Fibroblast of upper back skin (primary cell): Measurements from ENCODE around the gene DCAF5.
A peak's percentile ranks its signal among the peaks of the same experiment; 100 is the strongest.

Experiments used
- DNase-seq: peaks from one replicate; pipeline ENCODE4 v3.0.0-alpha.2; 2013

The DCAF5 gene

DNA sequence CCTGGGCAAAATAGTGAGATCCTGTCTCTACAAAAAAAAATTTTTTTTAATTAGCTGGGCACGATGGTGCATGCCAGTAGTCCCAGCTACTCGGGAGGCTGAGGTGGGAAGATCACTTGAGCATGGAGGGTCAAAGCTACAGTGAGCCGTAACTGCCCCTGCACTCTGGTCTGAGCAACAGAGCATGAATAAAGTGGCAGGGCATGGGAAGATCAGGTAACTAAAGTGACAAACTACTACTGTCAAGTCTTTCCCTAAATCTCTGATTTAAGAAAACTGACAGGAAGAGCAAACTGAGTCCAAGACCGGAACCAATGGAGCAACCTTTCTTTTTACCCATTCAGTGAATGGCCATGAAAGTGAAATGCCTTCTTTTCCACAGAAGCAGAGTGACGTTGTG lies 10.8 kb downstream of the DCAF5 start:
- DNase-seq: no peak

DNA sequence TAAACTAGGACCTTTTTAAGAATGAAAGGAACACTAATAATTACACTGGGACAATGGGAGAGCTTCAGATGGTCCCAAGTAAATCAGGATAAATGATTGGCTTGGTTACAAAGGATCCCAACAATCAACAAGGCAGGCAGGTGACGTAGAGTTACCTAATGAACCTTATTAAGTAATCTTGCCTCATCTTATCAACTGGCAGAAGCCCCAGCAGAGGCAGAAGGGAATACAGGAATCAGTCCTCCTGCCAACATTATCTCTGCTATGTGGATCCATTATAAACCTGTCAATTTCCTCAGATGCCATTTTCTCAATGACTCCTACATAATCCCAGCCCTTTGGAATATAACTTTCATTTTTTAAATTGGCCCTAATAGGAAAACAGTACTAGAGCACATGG lies 11.4 kb downstream of the DCAF5 start:
- no peak for DNase-seq

DNA sequence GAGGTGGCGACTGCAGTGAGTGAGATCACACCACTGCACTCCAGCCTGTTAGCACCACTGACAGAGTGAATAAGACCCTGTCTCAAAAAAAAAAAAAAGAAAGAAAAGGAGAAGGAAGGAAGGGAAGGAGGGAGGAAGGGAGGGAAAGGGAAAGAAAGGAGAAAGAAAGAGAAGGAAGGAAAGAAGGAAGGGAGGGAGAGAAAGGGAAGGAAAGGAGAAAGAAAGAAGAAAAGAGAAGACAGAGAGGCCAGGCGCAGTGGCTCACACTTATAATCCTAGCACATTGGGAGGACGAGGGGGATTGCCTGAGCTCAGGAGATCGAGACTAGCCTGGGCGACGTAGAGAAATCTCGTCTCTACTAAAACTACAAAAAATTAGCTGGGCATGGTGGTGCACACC lies 13.2 kb downstream of the DCAF5 start:
- DNase-seq: no peak

DNA sequence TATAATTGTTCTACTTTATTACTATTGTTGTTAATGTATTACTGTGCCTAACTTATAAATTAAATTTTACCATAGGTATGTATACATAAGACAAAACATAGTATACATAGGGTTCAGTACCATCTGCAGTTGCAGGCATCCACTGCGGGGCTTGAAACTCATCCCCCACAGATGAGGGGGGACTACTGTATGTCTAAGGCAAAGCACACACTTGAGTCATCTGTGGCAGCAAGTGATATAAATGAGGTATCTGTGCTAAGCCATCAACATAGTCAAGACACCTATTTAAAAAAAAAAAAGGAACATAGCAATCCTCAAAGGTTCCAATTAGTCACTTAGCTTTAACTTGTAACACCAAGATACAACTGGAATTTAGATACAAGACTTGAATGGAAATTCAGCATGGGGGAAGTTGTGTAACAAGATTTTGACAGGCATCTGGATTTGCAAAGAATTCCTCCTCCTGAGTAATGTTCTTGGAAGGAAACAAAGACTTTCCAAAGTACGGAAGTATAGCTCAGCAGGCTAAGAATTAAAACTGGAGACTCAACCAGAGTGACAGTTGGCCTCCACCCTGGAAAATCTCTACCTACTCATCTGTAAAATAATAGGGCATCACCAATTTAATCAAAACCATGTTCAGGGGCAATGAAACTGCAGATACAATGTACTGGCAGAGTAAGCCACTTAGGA lies 14.9 kb downstream of the DCAF5 start:
- DNase-seq: peak; percentile 66

DNA sequence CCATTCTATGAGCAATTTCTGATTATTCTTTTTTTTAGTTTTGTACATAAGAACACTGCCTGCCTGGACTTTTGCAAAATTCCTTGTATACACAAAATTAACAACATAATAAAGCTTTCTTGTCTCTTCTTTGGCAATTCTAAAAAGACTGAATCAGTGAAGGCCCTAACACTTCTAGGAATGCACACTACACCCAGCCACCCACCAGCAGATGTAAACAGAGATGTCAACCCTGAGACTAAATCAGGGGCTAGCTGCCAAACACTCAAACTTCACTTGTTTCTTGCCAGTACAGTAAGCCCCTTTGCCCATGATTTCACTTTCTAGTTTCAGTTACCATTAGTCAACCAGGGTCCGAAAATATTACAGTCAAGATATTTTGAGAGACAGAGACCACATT lies 15.5 kb downstream of the DCAF5 start:
- no peak for DNase-seq

DNA sequence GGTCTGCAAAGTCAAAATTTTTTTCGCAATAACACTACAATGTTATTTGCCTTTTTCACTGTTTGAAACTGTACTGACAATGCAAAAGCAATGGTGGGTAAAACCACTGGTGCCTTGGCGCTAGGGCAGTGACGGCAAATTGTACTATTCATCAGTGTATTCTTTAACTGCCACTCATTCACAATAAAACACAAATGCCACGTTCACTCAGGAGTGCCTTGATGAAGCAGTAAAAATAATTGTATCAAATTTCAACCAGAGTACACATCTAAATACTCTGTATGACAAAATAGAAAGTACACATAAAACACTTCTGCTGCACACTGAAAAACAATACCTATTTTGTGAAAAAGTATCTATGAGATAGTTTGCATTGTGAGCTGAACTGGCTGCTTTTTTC lies 17.8 kb downstream of the DCAF5 start:
- no peak for DNase-seq

DNA sequence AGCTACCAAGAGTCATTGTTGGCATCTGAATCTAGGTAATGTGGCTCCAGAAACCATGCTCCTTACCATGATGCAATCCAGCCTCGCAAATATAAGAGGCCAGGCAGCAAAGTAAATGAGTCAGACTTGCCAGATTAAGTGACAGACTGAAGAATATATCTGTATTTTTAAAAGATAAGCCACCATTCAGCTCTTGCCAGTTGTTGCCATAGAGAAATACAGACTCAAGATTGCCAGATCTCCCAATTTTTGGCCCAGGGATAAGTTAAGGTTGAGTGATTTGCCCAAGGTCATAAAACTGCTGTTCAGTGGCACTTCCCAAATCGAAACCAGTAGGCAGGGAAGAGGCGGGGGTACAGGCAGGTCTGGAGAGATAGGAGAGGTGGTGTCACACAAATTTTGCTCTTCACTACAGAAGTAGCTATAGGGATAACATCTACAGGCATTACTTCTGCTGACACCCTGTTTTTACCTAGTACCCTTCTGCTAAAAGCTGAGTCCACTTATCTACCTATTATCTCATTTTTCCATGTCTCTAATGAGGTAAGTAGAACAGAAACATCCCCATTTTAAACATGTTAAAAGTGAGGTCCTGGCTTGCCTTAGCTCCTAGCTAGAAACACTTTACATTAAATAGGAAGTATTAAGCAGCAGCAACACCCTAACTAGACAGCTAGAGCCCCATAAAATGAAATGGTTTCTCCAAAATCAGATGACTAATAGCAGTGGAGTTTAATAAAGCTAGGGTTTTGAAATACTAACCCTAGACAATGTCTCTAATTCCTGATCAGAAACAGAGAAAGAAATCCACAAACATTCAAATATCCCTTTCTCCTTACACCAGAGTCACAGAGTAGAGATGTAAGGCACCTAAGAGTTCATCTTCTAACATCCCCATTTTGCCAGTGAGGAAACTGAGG lies 19.5 kb downstream of the DCAF5 start:
- peak; percentile 75 for DNase-seq

DNA sequence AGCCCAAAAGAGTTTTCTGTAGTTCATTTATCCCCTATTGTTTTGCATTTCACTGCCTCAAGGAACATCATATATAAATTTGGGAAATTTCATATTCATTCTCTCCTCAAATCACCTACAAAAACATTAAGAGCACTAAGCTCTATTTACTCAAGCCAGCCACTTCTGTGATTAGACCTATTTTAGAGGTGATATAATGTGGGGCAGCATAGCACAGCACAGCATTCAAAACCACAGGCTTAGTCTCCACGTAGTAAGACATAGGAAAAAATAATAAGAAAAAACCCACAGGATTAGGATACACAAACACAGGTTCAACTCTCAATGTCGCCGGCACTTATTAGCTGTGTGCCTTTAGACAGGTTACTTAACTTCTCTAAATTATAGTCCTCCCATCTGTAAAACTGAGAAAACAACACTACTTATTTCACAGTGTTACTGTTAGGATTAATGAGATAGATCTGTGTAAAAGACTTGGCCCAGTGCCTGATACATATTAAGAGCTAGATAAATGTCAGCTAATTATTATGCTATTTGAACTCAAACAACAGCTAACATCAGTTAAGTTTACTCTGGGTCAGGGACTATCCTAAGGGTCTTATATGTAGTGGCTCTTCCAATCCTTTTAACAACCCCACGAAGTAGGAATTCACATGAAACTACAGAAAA lies 20.3 kb downstream of the DCAF5 start:
- no peak for DNase-seq

DNA sequence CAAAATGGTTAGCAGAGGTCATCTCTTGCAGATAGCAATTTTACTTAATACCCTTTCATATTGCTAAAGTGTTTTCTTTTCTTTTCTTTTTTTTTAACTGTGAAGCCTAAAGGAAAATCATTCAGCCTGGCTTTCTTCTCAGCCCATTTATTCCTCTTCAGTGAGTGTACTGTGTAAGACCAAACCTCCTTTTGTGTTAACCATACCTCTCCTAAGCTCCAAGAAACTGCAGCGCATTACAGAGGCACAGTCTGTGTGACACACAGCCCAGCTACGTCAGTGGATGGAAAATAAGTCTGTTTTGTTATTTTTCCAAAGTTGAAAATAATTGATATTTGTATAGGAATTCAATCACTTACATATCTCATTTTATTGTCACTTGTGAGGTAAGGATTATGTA lies 21.7 kb downstream of the DCAF5 start:
- no peak for DNase-seq

DNA sequence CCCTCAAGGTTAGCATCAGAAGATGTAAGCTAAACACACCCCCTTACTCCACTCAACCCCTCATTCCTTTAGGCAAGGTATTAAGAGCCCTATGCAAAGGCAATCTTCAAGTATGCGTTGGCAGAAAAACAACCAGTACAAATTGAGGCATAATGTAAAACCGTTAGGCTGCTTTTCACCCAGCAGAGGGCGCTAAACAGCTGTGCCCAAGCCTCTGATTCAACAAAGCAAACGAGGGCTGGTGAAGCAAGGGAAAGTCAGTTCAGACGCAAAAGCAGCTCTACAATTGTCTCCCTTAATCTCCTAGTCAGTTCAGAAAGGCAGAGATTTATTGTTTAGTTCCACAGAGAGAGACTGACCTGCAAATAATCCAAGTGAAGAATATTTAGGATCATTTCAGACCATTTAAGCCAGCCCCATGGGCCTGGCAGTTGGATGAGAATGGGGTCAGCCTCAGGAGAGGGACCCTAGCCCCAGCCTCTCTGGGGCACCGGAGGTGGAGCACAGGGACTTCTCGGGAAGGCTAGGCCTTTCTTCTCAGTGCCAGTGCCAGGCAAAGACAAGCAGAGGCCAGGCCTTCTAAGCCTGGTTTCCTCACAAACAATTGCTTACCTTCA lies 23.5 kb downstream of the DCAF5 start:
- peak; percentile 86 for DNase-seq

DNA sequence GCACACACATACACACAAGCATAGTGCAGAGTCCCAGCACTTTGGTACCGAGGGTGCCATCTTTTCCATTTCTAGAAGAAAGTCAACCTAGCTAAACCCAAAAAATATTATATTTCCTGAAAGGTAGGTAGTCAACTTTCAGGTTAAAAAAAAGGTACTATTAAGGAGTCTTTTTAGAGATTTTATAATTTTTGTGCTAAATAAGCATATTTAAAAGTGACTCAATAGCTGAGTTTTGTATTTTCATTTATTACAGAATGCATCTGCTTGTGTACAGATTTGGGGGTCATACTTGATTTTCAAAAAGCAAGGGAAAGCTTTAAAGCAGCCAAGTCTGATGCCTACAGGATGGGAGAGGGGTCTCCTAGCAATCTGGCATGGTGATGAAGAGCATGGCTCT lies 34.6 kb downstream of the DCAF5 start:
- no peak for DNase-seq

DNA sequence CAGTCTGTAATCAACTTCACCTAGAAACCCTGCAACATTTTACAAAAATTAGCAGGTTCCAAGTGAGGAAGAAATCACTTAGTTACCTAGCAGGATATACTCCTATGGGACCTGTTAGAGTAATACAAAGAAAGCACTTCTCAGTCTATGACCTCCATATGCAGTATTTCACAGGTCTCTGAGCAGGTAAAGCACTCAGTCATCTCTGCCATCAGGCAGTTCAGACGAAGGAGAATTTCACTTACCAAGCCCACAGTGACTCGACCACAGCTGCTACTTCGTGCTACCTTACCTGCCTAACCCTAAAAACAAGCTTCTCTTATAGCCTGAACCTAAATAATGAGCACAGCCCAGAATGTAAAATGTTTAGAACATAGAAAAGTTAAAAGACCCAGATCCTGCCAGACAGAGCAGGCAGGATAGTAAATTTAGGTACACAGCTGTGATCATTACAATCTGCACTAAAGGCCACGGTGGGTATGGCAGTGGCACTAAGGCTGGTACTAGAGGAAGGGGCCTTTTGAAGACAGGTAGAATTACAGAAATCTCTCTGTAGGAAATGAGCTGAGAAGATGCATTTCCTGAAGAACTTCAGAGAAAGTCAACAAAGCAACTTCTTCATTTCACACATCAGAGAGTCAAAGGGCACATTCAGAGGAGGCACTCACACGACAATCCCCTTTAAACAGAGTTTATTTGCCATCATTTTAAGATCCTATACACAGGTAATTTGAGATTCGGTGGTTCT lies 35.7 kb downstream of the DCAF5 start:
- no peak for DNase-seq

DNA sequence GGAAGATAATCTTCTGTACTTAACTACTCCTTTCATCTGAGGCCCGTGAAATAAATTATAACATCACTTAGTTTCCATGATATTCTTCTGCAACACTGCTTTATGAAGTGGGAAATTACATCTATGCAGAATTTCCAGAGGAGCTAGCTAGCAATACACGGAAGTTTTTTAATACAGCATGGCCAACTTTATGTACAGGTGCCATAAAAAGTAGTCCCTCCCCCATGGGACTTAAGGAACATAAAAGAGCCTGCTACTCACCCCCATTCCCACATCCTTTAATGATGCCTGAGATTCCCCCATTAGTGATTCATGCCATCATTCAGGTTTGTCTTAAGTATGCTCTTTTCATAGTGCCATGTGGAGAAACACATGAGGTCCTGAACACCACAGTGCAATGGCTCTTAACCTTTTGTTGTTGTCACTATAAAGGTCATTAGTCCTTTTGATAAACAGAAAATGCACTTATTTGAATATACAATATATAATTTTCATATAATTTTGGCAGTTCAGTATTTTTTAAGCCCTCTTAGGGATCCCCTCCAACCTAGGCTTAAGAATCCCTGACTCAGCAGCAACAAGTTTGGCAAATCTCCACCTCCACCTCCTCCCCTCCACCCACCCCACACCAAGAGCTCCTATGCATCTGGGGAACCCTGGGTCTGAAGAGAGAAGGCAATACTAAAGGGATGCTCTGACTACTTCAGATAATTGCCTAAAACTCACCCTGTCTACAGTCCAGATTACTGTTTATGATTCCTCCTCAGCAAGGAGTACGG lies 37.3 kb downstream of the DCAF5 start:
- no peak for DNase-seq

DNA sequence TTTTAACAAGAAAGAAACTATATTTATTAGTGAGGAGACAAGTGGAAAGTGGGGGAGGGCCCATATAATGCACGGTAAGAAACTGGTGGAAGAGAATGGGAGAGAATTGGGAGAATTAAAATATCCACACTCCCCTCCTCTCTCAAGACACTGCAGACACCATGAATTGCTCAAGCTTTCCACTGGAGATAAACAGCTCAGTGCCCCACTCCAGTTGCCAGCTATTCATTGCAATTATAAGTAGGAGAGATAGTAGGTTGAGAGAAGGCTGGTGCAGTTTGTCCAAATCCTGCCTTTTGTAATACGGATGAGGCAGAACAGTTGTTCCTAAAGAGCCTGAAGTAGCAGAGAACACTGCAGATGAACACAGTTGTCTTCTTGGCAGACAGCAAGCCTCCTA lies 38.2 kb downstream of the DCAF5 start:
- DNase-seq: no peak

DNA sequence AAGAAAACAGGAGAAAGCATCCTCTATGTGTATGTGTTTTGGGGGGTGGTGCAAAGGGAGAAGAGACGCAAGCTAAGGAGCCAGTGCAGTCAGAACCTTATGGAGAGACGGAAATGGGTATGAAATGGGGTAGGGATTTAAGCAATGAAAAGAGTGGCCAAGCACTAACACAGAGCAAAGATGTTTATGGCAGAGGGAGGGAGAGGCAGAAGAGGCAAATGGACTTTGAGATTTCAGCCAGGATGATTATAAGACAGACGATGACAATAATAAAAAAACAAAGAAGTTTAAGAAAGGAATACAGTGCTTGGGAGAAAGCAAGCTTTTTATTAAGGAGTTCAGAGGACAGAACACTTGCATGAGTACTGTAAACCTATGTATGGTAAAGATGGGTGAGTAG lies 44.6 kb downstream of the DCAF5 start:
- DNase-seq: no peak

DNA sequence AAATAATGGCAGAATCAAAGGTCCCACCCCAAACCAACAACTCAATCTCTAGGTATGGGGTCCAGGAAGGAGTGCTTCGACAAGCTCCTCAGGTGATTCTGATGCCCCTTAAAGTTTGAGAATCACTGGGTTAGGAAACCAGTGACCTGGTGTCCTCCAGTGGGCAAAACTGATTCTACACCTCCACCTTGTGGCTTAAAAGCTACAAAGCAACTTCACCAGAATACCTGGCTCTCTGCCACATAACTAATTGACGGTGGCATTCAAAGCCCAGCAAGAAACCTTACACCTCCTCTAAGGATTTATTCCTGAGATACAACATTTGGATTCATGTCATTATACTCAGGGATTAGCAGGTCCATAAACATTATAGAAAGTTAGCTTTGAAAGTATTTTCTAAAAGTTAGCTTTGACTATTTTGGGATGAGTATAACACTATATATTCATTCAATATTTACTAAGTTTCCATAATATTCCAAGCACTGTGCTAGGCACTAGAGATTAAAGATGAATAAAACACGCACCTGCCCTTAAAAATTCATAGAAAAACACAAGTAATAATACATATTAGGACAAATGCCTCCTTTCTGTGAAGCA lies 45.4 kb downstream of the DCAF5 start:
- peak; percentile 65 for DNase-seq

DNA sequence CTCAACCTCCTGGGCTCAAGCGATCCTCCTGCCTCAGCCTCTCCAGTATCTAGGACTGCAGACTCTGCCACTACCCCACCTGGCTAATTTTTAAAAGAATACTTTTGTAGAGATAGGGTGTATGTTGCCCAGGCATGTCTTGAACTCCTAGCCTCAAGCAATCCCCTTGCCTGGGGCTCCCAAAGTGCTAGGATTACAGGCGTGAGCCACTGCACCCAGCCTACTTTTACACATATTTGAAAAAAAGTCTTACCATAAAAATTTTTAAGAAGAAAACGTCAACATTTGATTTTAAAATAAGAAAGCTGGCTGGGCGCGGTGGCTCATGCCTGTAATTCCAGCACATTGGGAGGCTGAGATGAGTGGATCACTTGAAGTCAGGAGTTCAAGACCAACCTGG lies 46.5 kb downstream of the DCAF5 start:
- no peak for DNase-seq

DNA sequence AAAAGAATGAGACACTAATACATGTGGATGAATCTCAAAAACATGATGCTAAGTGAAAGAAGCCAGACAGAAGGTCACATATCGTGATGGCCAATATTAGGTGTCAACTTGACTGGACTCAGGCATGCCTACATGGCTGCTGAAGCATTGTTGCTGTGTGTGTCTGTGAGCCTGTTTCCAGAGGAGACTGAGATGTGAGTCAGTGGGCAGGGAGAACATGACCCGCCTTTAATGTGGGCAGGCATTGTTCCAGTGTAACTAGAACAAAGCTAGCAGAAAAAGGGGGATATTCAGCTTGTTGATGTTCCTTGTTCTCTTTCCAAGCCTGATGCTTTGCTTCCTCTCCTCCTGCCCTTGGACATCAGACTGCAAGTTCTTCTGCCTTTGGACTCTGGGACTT lies 47.6 kb downstream of the DCAF5 start:
- DNase-seq: peak; percentile 69

DNA sequence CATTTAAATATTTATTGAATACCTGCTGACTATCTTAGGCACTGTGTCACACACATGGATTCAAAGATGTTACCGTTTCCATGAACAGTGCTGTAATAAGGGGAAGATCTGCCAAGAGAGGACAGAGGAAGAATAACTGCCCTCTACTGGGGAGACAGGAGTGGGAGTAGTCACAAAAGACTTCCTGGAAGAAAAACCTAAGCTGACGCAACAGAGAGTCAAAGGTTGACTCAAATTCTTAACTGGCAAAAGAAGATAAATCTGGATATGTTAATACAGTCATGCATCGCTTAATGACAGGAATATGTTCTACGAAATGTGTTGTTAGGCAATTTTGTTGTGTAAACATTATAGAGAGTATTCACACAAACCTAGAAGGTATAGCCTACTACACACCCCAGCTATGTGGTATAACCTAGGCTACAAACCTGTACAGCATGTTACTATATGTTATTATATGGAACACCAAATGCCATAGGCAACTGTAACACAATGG lies 51.5 kb downstream of the DCAF5 start:
- DNase-seq: peak; percentile 87

DNA sequence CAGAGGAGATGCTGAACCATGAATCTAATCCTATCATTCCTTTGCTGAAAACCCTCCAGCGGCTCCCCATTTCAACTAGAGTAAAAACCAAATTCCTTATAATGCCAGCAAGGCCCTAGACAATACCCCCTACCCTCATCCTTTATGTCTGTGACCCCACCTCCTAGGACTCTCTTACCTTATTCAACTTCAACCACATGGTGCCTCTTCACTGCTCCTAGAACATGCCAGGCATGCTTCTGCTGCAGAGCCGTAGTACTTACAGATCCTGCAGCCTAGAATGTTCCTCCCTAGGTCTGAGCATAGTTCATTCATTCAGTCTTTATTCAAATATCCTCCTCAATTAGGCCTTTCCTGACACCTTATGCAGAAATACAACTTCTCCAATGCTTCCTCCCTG lies 54.9 kb downstream of the DCAF5 start:
- DNase-seq: no peak

DNA sequence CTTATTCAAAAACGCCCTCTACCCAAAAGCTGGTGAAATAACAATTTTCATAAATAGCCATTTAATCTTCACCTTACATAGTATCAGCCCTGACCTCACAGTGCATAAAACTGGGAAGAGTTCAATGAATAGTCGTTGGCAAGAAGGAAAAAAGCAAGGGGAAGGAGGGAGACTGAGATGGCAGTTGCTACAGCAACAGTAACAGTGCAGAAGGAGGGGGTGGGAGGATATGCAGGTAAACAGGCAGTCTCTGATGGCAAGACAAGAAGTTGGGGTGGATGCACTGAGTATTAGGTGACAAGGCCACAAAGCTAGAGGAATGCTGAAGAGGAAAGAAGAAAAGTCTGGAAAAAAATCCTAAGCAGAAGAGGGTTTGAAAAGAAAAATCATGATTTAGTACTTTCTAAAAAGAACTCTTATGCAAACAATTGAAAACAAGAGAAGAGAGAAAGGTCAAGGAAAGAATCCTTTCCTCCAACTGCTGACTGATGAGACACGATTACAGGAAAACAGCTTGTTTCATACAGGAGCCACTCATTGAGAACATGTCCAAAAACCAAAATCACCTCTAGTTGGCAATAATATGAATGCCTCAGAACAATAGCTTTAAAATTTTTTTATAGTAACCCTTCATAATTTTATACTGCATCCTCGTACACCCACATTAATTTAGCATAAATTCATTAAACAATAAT lies 56.0 kb downstream of the DCAF5 start:
- DNase-seq: no peak
